HepG2 (cell line): ENCODE results near the gene ZC3H13. TPM values are rescaled to one million over a fixed set of nuclear protein-coding genes. Genes with fewer than 3 reads are reported as not detected.

Experiments
- ATAC-seq: fragments of 200-7000 bp; cut with Tn5 transposase; 3 replicates; pipeline ENCODE4 v1.9.1; 2020; ENCODE audit warnings: mild to moderate bottlenecking, moderate library complexity
- BruUV-seq: library from RNA; stranded (reverse); fragments of 400-500 nt; replicated peaks from 2 replicates; lab custom pipeline; 2021; lab: Mats Ljungman, UMichigan
- CTCF ChIA-PET: fragments of 300-600 bp; formaldehyde crosslinking; extraction: SDS; loops from one replicate; lab custom pipeline; 2021; ENCODE audit warnings: low total read pairs, inconsistent platforms, low intra/inter-chr PET ratio; lab: Yijun Ruan, JAX
- POLR2A ChIA-PET: fragments of 350-600 bp; sonication (Branson Sonifier 250); formaldehyde crosslinking; loops from one replicate; lab custom pipeline; 2020; ENCODE audit warnings: antibody characterized with exemption, inconsistent platforms; lab: Yijun Ruan, JAX
- DNase-seq: peaks from one replicate; pipeline ENCODE4 v3.0.0-alpha.2; 2015; ENCODE audit warnings: low spot score
- FAIRE-seq: peaks from 3 replicates; lab custom pipeline; 2011; peaks lifted over from hg19 to GRCh38; lab: Jason Lieb, UNC
- H2AFZ ChIP-seq: one replicate; pipeline ENCODE4 v1.6.1; 2011; ENCODE audit warnings: low read length, inconsistent platforms
- H3K27ac ChIP-seq: fragments of 300-600 bp; 3 replicates; pipeline ENCODE4 v1.8.0; 2011; ENCODE audit warnings: mixed run types, mild to moderate bottlenecking, mixed read lengths, low read length, inconsistent platforms; ENCODE audit not compliant: insufficient read depth; ENCODE audit errors: extremely low read length
- H3K27me3 ChIP-seq, 2 experiments: fragments of 200-600 bp in 1 of 2; 2 replicates in 1 of 2; 3 replicates in 1 of 2; pipeline versions ENCODE4 v1.6.0 to v1.8.0; 2011; ENCODE audit warnings: low read length in 2 of 2, mild to moderate bottlenecking in 2 of 2, moderate library complexity in 2 of 2, inconsistent platforms in 1 of 2; ENCODE audit not compliant: insufficient read depth in 2 of 2, control insufficient read depth in 1 of 2
- H3K36me3 ChIP-seq, 2 experiments: fragments of 200-600 bp in 1 of 2; replicated peaks in 1 of 2; 2 replicates in 1 of 2; 3 replicates in 1 of 2; pipeline versions ENCODE4 v1.5.1 to v1.8.0; 2011; ENCODE audit warnings: low read length in 2 of 2, inconsistent platforms in 1 of 2; ENCODE audit not compliant: insufficient read depth in 2 of 2, control insufficient read depth in 1 of 2
- H3K4me1 ChIP-seq: 2 replicates; pipeline ENCODE4 v1.5.1; 2012; ENCODE audit warnings: low read length, inconsistent platforms; ENCODE audit not compliant: insufficient read depth
- H3K4me2 ChIP-seq: 2 replicates; pipeline ENCODE4 v1.6.0; 2011; ENCODE audit warnings: low read depth, low read length, inconsistent platforms
- H3K4me3 ChIP-seq, 3 experiments: fragments of 200-600 bp in 1 of 3; sonication (generic), shearing (Covaris generic) in 1 of 3; replicated peaks in 1 of 3; 2 replicates each; pipeline ENCODE4 v1.5.1; 2011 to 2016; ENCODE audit warnings: low read length in 3 of 3, inconsistent platforms in 2 of 3, low read depth in 2 of 3, mild to moderate bottlenecking in 2 of 3, control low read depth in 1 of 3, mixed read lengths in 1 of 3; ENCODE audit not compliant: insufficient read depth in 1 of 3
- H3K79me2 ChIP-seq: one replicate; pipeline ENCODE4 v1.6.1; 2011; ENCODE audit warnings: low read length, inconsistent platforms; ENCODE audit not compliant: insufficient read depth
- H3K9ac ChIP-seq: 2 replicates; pipeline ENCODE4 v1.6.0; 2011; ENCODE audit warnings: mild to moderate bottlenecking, low read depth, low read length, inconsistent platforms; ENCODE audit not compliant: insufficient read depth
- H3K9me3 ChIP-seq: 2 replicates; pipeline ENCODE4 v1.5.1; 2012; ENCODE audit warnings: mild to moderate bottlenecking, low read length
- H4K20me1 ChIP-seq: 2 replicates; pipeline ENCODE4 v1.6.0; 2011; ENCODE audit warnings: inconsistent platforms, mild to moderate bottlenecking, low read length, moderate library complexity; ENCODE audit not compliant: insufficient read depth
- RFX1 ChIP-seq: fragments of 450-650 bp; IDR thresholded peaks from 2 replicates; pipeline ENCODE4 v1.6.1; 2017
- WGBS: methylation state at CpG from one replicate; pipeline ENCODE4 v1.1.6; 2017; ENCODE audit warnings: low lambda C conversion rate; 5-methylcytosine and 5-hydroxymethylcytosine counted together
- in situ Hi-C: cut with HindIII; loops from 2 replicates; pipeline ENCODE4 v1.10.0; 2017; ENCODE audit warnings: low pct_unique_long_range_greater_than_20kb; ENCODE audit not compliant: extremely low pct_ligation_motif_present
- intact Hi-C: fragments of 100-400 bp; cut with micrococcal nuclease; formaldehyde crosslinking; loops from one replicate; pipeline ENCODE4 v1.10.0; 2022; ENCODE audit not compliant: unreplicated experiment
- polyA plus RNA-seq, 8 experiments: library from polyadenylated mRNA; depleted of rRNA in 3 of 8; stranded (reverse) in 7 of 8; unstranded in 1 of 8; fragments of >200 nt; fragmentation: Illumina TruSeq in 4 of 8; extraction: Trizol in 4 of 8; gene quantifications; 2 replicates each; pipeline versions ENCODE4 v1.2.1 to v1.2.3, GENCODE V29; 2011 to 2016; ENCODE audit warnings: low read depth in 4 of 8, missing spikeins in 1 of 8, mixed read lengths in 1 of 8; ENCODE audit not compliant: insufficient read depth in 1 of 8
- total RNA-seq, 5 experiments: library from RNA; depleted of rRNA; stranded (reverse); fragments of >200 nt; fragmentation: Illumina TruSeq; extraction: Trizol; gene quantifications; 2 replicates each; pipeline ENCODE4 v1.2.3, GENCODE V29; 2016; ENCODE audit warnings: low read depth in 1 of 5
- TF ChIP-seq, protein P1 (sequence below): sonication (generic); formaldehyde crosslinking; IDR thresholded peaks from 2 replicates; pipeline ENCODE4 v1.4.0; 2020; ENCODE audit warnings: missing genetic modification reagents
- TF ChIP-seq, protein P2 (sequence below): sonication (generic); formaldehyde crosslinking; IDR thresholded peaks from 2 replicates; pipeline ENCODE4 v1.8.1; 2023; ENCODE audit warnings: mild to moderate bottlenecking, missing genetic modification reagents
- TF ChIP-seq, protein P3 (sequence below): sonication (generic); formaldehyde crosslinking; IDR thresholded peaks from 2 replicates; pipeline ENCODE4 v1.4.0; 2020; ENCODE audit warnings: mild to moderate bottlenecking, missing genetic modification reagents

Gene ZC3H13
- total and polyA plus RNA-seq, 2 of the 13 experiments (the other 11 are each of a cell fraction or from before 2014, with no cell fraction given) = 2.7 to 23.5 TPM

DNA sequence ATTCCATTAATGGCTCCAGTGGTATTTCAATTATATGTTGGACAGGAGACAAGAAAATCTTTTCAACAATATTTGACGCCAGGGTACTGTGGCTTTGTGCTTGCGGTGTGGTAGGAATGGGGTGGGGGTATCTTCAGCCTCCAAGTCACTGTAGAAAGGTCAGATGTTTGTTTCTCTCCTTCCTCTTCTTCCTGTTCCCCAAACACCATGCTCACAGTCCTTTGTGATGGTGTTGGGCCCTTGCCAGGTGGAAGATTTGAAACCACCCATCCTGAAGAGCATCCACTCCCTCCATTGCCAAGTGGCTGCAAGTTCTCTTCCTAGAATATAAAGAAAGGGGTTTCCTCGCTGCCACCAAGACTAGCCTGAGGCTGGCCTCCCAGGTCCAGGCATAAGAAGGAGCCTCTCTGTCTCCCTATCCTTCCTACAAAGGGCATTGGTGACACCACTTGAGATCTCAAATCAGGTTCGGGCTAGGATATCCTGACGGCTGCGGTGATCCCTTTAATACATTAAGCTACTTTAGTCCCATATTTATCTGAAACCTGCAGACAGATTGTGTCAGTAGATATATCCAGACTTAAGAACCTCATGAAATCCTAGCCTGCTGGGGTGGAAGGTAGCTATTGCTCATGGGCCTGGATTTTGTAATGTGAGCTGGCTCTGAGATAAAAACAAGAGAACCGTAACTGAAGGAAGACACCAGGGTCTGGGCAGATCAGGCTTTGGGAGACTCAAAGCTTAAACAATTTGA is 136.7 kb downstream of the ZC3H13 start (continued):
- TF ChIP-seq, protein P1, sequence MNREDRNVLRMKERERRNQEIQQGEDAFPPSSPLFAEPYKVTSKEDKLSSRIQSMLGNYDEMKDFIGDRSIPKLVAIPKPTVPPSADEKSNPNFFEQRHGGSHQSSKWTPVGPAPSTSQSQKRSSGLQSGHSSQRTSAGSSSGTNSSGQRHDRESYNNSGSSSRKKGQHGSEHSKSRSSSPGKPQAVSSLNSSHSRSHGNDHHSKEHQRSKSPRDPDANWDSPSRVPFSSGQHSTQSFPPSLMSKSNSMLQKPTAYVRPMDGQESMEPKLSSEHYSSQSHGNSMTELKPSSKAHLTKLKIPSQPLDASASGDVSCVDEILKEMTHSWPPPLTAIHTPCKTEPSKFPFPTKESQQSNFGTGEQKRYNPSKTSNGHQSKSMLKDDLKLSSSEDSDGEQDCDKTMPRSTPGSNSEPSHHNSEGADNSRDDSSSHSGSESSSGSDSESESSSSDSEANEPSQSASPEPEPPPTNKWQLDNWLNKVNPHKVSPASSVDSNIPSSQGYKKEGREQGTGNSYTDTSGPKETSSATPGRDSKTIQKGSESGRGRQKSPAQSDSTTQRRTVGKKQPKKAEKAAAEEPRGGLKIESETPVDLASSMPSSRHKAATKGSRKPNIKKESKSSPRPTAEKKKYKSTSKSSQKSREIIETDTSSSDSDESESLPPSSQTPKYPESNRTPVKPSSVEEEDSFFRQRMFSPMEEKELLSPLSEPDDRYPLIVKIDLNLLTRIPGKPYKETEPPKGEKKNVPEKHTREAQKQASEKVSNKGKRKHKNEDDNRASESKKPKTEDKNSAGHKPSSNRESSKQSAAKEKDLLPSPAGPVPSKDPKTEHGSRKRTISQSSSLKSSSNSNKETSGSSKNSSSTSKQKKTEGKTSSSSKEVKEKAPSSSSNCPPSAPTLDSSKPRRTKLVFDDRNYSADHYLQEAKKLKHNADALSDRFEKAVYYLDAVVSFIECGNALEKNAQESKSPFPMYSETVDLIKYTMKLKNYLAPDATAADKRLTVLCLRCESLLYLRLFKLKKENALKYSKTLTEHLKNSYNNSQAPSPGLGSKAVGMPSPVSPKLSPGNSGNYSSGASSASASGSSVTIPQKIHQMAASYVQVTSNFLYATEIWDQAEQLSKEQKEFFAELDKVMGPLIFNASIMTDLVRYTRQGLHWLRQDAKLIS (CRISPR knock-in tag) = no peak
- TF ChIP-seq, protein P2, sequence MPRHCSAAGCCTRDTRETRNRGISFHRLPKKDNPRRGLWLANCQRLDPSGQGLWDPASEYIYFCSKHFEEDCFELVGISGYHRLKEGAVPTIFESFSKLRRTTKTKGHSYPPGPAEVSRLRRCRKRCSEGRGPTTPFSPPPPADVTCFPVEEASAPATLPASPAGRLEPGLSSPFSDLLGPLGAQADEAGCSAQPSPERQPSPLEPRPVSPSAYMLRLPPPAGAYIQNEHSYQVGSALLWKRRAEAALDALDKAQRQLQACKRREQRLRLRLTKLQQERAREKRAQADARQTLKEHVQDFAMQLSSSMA (CRISPR knock-in tag) = no peak
- TF ChIP-seq, all 625 proteins: peak for 0

DNA sequence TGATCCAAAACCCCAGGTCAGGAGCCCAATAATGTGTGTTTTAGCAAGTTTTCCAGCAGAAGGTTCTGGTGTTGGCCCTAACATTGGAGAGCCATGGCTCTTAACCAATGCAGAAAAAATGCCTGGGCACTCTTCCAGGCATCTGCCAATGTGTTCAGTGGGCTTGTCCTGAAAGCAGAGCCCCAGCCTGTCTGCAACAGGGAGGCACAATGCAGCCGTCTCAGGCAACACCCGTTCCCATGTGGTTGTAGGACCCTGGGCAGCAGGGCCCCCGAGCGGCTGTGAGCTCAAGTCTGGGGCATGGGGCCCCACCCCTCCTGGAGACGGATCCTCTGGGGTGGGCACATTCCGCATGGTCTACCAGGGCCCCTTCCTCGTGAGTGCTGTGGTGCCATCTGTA is 142.9 kb downstream of the ZC3H13 start:
- no peak overlapping the region for H2AFZ ChIP-seq
- no peak overlapping the region for H3K27ac ChIP-seq
- H3K9ac ChIP-seq = no peak overlapping the region
- H3K9me3 ChIP-seq = no peaks in the 10 kb centered on the region
- FAIRE-seq (no peak), DNase-seq (no peak), ATAC-seq (no peak)
- in situ Hi-C loops (no loop called here), intact Hi-C loops (no loop called here)
- H4K20me1 ChIP-seq = no peaks in the 10 kb centered on the region
- H3K4me1 ChIP-seq = no peaks in the 10 kb centered on the region
- no peaks in the 10 kb centered on the region for H3K79me2 ChIP-seq
- TF ChIP-seq RFX1 = no peak
- TF ChIP-seq, protein P3, sequence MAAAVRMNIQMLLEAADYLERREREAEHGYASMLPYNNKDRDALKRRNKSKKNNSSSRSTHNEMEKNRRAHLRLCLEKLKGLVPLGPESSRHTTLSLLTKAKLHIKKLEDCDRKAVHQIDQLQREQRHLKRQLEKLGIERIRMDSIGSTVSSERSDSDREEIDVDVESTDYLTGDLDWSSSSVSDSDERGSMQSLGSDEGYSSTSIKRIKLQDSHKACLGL (CRISPR knock-in tag) = no peak
- peaks cover 0 to 12% of the 10 kb centered on the region in 2 experiments; a peak in 2 of 5 replicates for H3K27me3 ChIP-seq
- WGBS = 17% methylated on average over 1 of the region's 7 CpGs
- H3K36me3 ChIP-seq = no peaks in the 10 kb centered on the region
- ChIA-PET POLR2A (no interaction called here), CTCF (no interaction called here)
- BruUV-seq = no TSS peak
- no peak overlapping the region for H3K4me3 ChIP-seq
- no peak overlapping the region for H3K4me2 ChIP-seq
